ENCODE data around the gene VSTM2L. TPM values are rescaled to one million over a fixed set of nuclear protein-coding genes. Genes with fewer than 3 reads are reported as not detected.

Gene VSTM2L
- polyA plus RNA-seq, 1 donor (not counting 4 experiments of a cell fraction or from before 2014, with no cell fraction given): 0.75 TPM

- no peak overlapping the region for H3K4me2 ChIP-seq (ENCODE audit: control insufficient read depth, extremely low read depth, insufficient read depth, low read depth, low read length)
- no peaks in the 10 kb centered on the region for H4K20me1 ChIP-seq (ENCODE audit: control insufficient read depth, extremely low read depth, insufficient read depth, low read length)
- TF ChIP-seq CTCF (optimal IDR thresholded peaks at IDR 0.05 in 1 of 3, IDR thresholded peaks at IDR 0.05 in 1 of 3, conservative IDR thresholded peaks at IDR 0.05 in 1 of 3; ENCODE audit: extremely low read depth in 1 of 3, insufficient read depth in 2 of 3, low read length in 3 of 3): no peak
- peaks cover 0 to 14% of the 10 kb centered on the region in 2 experiments for H3K36me3 ChIP-seq (ENCODE audit: control insufficient read depth in 2 of 2, extremely low read depth in 1 of 2, insufficient read depth in 2 of 2, low read length in 2 of 2)
- H3K9me3 ChIP-seq (ENCODE audit: control insufficient read depth, low read depth, low read length): no peaks in the 10 kb centered on the region
- no peaks in the 10 kb centered on the region for H3K27me3 ChIP-seq (ENCODE audit: control insufficient read depth, extremely low read depth, insufficient read depth, low read length)
- H3K79me2 ChIP-seq (ENCODE audit: control insufficient read depth, insufficient read depth, low read length): no peaks in the 10 kb centered on the region
- no peak overlapping the region for H3K4me3 ChIP-seq (ENCODE audit: control insufficient read depth in 2 of 3, extremely low read depth in 1 of 3, insufficient read depth in 2 of 3, low read depth in 1 of 3, low read length in 3 of 3)
- H3K9me1 ChIP-seq (ENCODE audit: control insufficient read depth, extremely low read depth, insufficient read depth, low read length): no peaks in the 10 kb centered on the region
- DNase-seq (ENCODE audit: low read depth, low spot score): no peak
- H2AFZ ChIP-seq (ENCODE audit: control insufficient read depth, low read length): no peak overlapping the region
- no peak overlapping the region for H3K27ac ChIP-seq (ENCODE audit: control insufficient read depth, insufficient read depth, low read length)
- no peaks in the 10 kb centered on the region for H3K4me1 ChIP-seq (ENCODE audit: control insufficient read depth, extremely low read depth, insufficient read depth, low read length)
- dilution Hi-C loops (cut with MboI; ENCODE audit: extremely low pct_ligation_motif_present, low sequenced_read_pairs): no loop called here
- FAIRE-seq: no peak
- H3K9ac ChIP-seq (ENCODE audit: control insufficient read depth, extremely low read depth, insufficient read depth, low read length): no peak overlapping the region
Measured at GRCh38 chr20:37872161-37872560, 30.8 kb upstream of the VSTM2L start.

- dilution Hi-C loops (cut with MboI; ENCODE audit: extremely low pct_ligation_motif_present, low sequenced_read_pairs): no loop called here
Measured at GRCh38 chr20:37873884-37874283, 29.0 kb upstream of the VSTM2L start.

More at GRCh38 chr20:37873884-37874283, 29.0 kb upstream of the VSTM2L start:
- Histone ChIP-seq H3K4me3 (ENCODE audit: control insufficient read depth in 2 of 3, extremely low read depth in 1 of 3, insufficient read depth in 2 of 3, low read depth in 1 of 3, low read length in 3 of 3) (no peak overlapping the region), H3K27me3 (ENCODE audit: control insufficient read depth, extremely low read depth, insufficient read depth, low read length) (no peaks in the 10 kb centered on the region), H3K27ac (ENCODE audit: control insufficient read depth, insufficient read depth, low read length) (no peak overlapping the region), H3K36me3 (ENCODE audit: control insufficient read depth in 2 of 2, extremely low read depth in 1 of 2, insufficient read depth in 2 of 2, low read length in 2 of 2) (peaks cover 0 to 9% of the 10 kb centered on the region in 2 experiments), H3K79me2 (ENCODE audit: control insufficient read depth, insufficient read depth, low read length) (no peaks in the 10 kb centered on the region), H3K9me1 (ENCODE audit: control insufficient read depth, extremely low read depth, insufficient read depth, low read length) (no peaks in the 10 kb centered on the region), H3K9me3 (ENCODE audit: control insufficient read depth, low read depth, low read length) (no peaks in the 10 kb centered on the region), H2AFZ (ENCODE audit: control insufficient read depth, low read length) (no peak overlapping the region), H3K9ac (ENCODE audit: control insufficient read depth, extremely low read depth, insufficient read depth, low read length) (no peak overlapping the region), H3K4me1 (ENCODE audit: control insufficient read depth, extremely low read depth, insufficient read depth, low read length) (no peaks in the 10 kb centered on the region), H3K4me2 (ENCODE audit: control insufficient read depth, extremely low read depth, insufficient read depth, low read depth, low read length) (no peak overlapping the region), H4K20me1 (ENCODE audit: control insufficient read depth, extremely low read depth, insufficient read depth, low read length) (no peaks in the 10 kb centered on the region)
- no peak for TF ChIP-seq CTCF (optimal IDR thresholded peaks at IDR 0.05 in 1 of 3, IDR thresholded peaks at IDR 0.05 in 1 of 3, conservative IDR thresholded peaks at IDR 0.05 in 1 of 3; ENCODE audit: extremely low read depth in 1 of 3, insufficient read depth in 2 of 3, low read length in 3 of 3)
- no peak for TF ChIP-seq EZH2 (IDR thresholded peaks at IDR 0.05; ENCODE audit: low read length)
- DNase-seq (ENCODE audit: low read depth, low spot score) (no peak), FAIRE-seq (no peak)
